Choroid plexus epithelial cell (primary cell): ENCODE data around the gene ZNF440.
A peak's percentile ranks its signal among the peaks of the same experiment; 100 is the strongest.

Experiments used
- DNase-seq: peaks from one replicate; pipeline ENCODE4 v3.0.0-alpha.2; 2010; ENCODE audit warnings: low read depth
- H3K4me3 ChIP-seq: 2 replicates; pipeline ENCODE4 v1.5.1; 2011; ENCODE audit warnings: low read depth, mild to moderate bottlenecking, control low read depth, low read length, moderate library complexity
- TF ChIP-seq, protein P1 (sequence below): conservative IDR thresholded peaks from 2 replicates; pipeline ENCODE4 v1.5.1; 2011; ENCODE audit warnings: low read depth, mild to moderate bottlenecking, control low read depth, inconsistent platforms, low read length, moderate library complexity

Gene ZNF440

DNA sequence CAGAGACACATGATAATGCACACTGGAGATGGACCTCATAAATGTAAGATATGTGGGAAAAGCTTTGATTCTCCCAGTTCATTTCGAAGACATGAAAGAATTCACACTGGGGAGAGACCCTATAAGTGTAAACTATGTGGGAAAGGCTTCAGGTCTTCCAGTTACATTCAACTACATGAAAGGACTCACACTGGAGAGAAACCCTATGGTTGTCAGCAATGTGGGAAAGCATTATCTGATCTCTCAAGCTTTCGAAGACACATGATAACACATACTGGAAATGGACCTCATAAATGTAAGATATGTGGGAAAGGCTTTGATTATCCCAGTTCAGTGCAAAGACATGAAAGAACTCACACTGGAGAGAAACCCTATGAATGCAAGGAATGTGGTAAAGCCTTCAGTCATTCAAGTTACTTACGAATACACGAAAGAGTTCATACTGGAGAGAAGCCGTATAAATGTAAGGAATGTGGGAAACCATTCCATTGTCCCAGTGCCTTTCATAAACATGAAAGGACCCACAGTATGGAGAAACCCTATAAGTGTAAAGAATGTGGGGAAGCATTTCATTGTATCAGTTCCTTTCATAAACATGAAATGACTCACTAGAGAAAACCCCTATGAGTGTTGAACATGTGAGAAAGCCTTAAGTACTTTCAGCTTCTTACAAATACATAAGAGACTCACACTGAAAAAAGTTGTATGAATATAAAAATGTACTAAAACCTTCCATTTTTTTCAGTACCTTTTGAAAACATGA lies 32.6 kb upstream of the ZNF440 start:
- DNase-seq = no peak
- TF ChIP-seq, protein P1, sequence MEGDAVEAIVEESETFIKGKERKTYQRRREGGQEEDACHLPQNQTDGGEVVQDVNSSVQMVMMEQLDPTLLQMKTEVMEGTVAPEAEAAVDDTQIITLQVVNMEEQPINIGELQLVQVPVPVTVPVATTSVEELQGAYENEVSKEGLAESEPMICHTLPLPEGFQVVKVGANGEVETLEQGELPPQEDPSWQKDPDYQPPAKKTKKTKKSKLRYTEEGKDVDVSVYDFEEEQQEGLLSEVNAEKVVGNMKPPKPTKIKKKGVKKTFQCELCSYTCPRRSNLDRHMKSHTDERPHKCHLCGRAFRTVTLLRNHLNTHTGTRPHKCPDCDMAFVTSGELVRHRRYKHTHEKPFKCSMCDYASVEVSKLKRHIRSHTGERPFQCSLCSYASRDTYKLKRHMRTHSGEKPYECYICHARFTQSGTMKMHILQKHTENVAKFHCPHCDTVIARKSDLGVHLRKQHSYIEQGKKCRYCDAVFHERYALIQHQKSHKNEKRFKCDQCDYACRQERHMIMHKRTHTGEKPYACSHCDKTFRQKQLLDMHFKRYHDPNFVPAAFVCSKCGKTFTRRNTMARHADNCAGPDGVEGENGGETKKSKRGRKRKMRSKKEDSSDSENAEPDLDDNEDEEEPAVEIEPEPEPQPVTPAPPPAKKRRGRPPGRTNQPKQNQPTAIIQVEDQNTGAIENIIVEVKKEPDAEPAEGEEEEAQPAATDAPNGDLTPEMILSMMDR = no peak
- H3K4me3 ChIP-seq = no peak overlapping the region

DNA sequence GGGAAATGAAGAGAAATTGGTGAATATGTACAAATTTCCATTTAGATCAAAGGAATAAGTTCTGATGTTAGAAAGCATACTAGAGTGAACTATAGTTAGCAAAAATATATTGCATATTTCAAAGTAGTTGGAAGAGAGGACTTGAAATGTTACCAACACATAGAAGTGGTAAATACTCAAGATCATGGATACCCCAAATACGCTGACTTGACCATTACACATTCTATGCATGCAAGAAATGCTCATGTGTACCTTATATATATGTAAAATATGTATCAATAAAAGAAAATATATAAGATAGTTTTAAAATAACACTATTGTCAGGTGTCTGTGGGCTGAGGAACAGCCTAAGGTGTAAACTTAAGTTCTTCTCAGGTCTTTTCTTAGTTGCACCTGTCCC lies 30.3 kb upstream of the ZNF440 start:
- TF ChIP-seq, protein P1 = no peak
- DNase-seq = no peak
- no peak overlapping the region for H3K4me3 ChIP-seq

DNA sequence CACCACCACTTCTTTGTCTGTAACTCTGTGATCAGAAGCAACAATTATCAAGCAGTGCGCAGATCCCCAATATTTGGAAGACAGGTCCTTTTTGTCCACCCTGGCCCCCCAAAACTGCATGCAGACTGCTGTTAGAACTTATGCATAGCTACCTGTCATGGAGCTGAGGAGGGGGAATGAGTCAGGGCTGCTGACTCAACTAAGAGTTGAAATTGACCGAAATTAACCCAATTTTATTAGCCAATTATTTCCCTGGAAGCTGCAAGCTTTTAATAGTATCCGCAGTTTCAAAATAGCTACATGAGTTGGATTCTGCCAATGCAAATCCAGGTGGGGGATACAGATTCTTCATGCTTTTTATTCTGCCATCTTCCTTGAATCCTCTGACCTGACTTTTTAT lies 29.7 kb upstream of the ZNF440 start:
- no peak for DNase-seq
- no peak overlapping the region for H3K4me3 ChIP-seq
- TF ChIP-seq, protein P1 = no peak

DNA sequence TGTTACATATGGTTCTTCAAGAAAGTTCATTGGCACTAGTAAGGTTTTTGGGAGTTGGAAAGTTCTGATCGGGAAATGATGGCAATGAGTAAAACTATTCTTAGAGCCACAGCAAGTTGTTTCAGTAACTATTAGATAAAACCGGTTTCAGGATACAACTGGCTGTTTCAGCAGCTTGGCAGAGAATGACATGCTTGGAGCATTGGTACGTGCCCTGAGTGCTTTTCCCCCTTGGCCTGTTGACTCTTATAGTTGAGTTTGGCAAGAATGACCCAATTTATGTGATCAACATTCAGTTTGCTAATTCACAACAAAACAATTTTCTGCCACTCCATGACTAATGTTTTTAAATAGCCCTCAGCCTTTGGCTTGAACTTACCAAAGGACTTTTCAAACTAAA lies 26.5 kb upstream of the ZNF440 start:
- TF ChIP-seq, protein P1 = no peak
- no peak for DNase-seq
- no peak overlapping the region for H3K4me3 ChIP-seq

DNA sequence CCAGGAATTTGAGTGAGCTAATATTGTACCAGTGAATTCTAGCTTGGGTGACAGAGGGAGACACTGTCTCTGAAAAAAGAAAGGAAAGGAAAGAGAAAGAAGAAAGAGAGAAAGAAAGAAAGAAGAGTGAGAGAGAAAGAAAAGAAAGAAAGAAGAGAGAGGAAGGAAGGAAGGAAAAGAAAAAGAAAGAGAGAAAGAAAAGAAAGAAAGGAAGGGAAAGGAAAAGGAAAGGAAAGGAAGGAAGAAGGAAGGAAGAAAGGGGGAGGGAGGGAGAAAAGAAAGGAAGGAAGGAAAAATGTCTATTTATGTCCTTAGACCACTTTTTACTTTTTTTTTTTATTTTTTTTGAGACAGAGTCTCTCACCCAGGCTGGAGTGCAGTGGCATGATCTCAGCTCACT lies 21.1 kb upstream of the ZNF440 start:
- no peak overlapping the region for H3K4me3 ChIP-seq
- TF ChIP-seq, protein P1 = no peak
- DNase-seq = no peak

DNA sequence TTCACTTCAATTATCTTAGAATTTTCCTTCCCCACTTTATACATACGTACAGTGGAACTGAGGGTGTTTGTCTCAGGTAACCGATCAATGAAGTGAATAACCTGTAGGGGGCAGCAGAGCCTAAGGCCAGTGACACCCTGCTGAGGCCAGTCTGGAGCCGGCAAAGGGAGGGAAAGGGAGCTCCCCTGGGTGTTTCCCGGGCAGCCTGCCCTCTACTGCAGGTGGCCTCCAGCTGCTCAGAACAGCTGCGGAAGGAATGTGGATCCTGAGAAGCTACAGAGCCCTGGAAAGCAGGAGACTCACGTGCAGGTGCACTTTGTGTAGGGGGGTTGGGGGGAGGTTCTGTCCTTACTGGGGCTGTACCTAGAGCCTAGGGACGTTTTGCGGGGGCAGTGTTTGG lies 16.6 kb upstream of the ZNF440 start:
- H3K4me3 ChIP-seq = no peak overlapping the region
- TF ChIP-seq, protein P1 = peak; percentile 87
- peak; percentile 92 for DNase-seq
